Right renal cortex interstitium (tissue), 3 donors: Measurements from ENCODE around the gene RHOD. TPM values are rescaled to one million over a fixed set of nuclear protein-coding genes. Genes with fewer than 3 reads are reported as not detected.

Experiments used
- DNase-seq, 3 donors: peaks; one replicate each; pipeline ENCODE4 v3.0.0-alpha.2; 2013; ENCODE audit warnings: low read depth in 3 of 3, low spot score in 2 of 3
- polyA plus RNA-seq, 3 donors: library from polyadenylated mRNA; unstranded; fragments of 120-200 nt; gene quantifications; one replicate each; pipeline ENCODE4 v1.2.1, GENCODE V29; 2013; ENCODE audit not compliant: insufficient read length in 3 of 3

The RHOD gene, protein sequence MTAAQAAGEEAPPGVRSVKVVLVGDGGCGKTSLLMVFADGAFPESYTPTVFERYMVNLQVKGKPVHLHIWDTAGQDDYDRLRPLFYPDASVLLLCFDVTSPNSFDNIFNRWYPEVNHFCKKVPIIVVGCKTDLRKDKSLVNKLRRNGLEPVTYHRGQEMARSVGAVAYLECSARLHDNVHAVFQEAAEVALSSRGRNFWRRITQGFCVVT
- 1 to 10 TPM; 6.1 to 8.8 (median 6.2) TPM for polyA plus RNA-seq

DNA sequence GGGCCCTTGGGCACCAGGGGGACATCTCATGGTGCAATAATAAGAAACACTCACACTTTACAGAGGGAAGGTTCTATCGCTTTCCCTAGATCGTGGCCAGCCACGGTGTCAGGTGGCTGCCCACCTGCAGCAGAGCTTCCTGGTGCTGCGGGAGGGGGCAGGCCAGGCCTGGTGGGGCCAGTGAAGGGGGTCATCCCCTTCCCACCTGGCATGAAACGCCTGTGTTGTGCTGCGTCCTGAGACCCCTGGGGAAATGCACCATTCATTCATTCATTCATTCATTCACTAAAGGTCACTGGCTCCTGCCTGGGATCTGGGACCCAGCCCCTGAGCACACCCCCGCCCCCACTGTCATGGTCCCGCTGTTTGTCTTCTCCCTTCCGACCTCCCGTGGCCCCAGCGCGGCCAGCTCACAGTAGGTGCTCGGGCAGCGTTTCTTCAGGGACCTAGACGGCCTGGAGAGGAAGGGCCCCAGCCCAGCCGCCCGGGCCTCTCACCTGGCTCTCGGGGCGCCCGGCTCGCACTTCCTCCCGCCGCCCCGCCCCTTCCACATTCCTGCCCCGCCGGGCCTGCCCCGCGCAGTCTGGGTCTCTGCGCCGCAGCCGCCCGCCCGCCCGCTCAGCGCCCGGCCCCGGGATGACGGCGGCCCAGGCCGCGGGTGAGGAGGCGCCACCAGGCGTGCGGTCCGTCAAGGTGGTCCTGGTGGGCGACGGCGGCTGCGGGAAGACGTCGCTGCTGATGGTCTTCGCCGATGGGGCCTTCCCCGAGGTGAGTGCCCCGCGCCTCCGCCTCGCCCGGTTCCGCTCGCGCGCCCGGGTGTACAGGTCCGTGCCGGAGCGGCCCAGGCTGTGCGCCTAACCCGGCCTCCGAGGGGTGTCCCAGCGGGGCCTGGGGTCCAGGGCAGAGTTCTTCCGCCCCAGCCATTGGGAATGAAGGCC, at the start of gene RHOD:
TSS of gene RHOD (plus strand) at position 581 of the 938 bp plus-strand sequence. CDS start at position 637, 56 bp downstream.
- DNase-seq = no peak

DNA sequence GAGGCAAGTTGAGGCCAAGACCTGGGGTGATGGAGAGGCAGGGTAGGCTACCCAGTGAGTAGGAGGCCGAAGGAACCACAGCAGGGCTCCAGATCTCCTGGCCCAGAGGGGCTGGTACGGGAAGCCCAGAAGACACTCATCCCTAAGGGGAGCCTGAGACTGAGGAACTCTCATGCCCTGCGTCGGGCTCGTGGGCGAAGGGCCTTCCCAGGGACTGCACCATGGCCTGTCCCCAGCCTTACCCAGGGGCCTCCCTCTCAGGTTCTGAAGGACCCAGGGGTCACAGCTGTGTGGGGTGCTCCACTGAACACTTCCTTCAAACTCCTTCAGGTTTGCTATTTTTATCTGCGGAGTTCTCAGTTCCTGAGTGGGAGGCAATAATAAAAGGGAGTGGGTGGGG, 49.5 kb upstream of the RHOD start:
- no peak for DNase-seq

DNA sequence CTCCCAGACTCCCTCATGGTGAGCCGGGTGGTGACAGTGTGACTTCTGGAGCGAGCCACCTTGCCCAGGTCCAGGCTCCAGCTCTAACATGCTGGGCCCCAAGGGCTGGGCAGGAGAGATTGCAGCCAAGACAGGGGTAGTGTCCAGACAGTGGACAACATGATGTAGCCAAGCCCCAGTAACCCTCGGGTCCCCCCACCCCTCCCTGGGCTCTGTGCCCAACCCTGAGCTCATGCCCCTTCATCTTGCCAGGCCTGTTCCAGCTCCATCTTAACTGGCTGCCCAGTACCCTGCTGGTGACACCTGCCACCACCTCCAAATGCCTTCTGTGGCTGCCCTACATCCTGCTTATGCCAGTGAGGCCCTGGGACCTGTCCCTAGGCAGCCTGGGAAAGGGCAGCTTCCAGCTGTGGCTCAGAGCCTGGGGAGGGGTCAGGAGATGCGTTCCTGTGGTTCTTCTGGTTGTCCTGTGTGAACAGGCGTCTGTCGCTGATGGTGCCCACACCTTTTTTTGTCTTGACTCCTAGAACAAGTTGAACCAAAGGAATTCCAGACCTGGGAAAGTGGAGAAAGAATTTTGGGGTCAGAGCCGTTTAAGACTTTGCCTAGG, 46.2 kb upstream of the RHOD start:
- no peak for DNase-seq

DNA sequence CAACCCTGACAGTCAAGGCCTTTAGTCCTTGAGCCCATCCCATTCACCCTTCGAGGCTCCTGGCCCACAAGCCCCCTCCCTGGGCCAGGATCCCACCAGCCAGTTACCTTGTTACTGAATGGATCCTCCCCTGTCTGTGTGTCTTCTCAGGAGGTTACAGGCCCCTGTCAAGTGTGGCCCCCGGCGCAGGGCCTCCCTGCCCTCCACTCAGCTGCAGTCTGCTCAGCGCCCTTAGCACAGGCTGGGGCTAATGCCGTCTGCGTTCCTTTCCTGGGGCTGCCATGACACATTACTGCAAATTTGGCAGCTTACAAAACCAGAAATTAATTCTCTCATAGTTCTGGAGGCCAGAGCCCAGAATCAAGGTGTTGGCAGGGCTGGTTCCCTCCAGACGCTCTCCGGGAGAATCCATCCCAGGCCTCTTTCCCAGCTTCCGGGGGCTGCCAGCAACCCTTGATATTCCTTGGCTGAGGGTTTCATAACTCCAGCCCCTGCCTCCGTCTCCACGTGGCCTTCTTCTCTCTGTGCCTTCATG, 43.1 kb upstream of the RHOD start:
- no peak for DNase-seq

DNA sequence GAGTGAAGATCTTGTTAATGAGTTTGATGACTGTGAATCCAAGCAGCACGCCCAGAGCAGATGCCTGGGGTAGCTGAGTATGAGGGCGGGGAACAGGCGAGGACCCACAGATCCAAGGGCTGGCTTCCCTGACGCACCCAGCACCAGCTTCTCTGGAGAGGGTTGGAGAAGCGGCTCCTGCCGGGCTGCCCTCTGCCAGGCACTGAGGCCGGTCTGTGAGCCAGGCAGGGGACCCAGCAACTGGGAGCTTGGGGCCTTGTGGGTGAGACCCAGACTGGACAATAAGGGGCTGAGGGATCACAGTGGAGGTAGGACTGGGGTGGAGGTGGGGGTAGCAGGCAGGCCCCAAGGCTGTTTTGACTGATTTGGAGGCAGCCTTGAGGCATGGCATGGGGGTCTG, 42.3 kb upstream of the RHOD start:
- no peak for DNase-seq

DNA sequence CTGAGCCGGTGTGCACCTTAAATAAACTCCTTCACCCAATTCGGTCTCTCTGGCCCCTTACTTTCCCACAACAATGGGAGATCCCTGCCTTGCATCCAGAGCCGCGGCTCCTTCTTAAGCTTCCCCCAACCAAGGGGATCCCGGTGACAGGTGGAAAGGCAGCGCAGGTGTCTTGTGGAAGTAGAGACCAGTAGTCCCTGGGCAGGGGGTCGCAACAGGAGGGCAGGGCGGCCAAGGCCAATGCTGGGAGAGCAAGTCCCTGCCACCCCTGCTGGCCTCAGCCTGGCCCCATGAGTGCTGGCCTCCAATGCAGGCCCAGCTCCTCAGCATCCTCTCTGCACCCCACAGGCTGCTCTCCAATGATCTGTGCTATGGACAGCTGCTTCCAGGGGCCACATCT, 41.6 kb upstream of the RHOD start:
- no peak for DNase-seq

DNA sequence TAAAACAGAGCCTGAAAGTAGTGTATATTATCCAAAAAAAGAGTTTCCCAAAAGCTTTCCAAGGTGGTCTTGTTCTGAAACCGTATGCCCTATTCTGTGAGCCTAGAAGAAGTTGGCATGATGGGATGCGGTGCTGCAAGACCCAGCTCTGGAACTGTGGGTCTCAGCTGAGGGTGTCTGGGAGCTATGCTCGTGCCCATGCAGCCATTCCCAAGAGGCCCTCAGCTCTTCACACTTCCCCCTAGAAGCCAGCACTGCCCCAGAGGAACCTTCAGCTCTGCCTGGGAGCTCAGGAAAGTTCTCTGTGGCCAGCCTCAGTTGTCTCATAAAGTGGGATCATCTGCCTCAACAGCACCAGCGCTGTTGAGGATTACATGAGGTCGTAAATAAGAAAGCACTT, 40.1 kb upstream of the RHOD start:
- no peak for DNase-seq

DNA sequence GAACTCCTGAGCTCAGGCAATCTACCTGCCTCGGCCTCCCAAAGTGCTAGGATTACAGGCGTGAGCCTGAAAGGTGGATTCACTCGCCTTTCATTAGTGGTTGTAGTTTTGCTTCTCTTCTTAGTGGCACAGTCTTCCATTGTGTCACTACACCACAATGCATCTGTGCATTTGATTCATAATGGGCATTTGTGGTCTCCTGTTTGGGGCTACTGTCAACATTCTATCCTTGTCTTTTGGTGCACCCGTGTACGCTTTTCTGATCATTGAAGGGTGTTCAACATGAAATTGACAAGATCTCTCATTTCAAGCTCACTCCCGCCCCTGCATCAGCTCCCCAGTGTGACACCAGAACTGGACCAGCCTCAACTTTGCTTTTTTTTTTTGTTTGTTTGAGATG, 35.7 kb upstream of the RHOD start:
- DNase-seq = no peak

DNA sequence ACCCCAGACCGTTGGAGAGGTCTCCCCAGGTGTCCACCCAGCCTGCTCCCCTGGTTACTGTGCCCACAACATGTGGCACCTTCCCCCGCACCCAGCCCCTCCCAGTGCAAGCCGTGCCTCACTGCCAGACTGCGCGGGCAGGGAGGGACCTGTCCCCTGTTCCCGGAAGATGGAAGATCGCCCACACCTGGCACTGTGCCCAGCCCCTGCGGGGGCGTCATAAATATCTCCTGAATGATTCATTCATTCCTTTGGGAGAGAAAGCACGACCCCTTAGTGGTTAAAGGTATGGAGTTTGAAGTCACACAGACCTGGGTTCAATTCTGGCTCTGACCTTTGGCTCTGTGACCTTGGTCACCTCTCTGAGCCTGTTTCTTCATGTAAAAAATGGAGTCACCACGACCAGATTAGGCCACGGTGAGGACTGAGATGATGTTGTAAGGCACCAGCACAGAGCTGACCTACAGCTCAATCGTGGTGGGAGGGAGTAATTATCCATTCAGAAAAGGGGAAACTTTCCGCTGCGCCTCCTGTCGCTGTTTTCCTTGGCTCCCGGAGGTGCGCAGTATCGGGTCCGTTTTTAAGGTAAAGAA, 34.2 kb upstream of the RHOD start:
- DNase-seq = no peak

DNA sequence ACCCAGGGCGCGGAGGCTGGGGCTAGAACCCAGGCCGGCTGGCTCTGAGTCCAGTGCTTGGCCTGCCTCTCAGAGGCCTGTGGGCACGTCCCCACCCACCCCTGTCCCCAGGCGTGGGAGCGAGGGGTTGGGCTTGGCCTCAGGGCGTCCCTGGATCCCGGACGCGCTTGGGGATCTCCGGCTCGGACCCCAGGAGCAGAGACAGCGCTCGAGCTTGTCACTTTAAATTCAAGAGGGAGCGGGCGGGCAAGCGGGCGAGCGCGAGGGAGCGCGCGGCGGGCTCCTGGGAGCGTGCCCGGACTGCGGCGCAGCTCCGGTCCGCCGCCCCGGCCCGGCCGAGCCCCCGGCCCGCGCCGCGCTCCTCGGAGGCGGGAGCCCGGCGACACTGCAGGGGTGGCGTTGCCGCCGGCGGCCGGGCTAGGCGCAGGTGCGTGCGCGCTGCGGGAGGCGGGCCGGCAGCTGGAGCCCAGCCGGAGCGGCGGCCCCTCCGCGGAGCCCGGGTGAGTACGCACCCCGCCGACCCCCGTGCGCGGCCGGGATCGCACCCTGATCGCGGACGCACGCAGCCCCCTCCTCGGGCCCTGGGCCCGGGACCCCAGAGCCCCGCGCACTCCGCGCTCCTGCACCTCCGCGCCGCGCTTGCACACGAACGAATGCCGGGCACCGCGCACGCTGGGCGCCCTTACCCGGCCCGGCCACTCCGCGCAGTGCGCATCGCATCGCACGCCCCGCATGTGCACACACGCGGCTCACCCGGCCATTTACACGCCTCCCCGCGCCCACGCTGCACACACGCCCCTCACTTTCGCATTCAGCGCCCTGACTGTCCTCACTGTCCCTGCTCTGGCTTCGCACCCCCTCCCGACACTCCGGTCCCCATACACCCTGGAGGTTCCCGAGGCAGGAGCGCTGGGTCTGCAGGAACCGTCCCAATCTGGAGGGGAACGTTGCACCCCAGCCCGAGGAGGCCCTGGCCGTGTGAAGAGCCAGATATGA, 33.4 kb upstream of the RHOD start, which contains the start of gene SYT12:
TSS of gene SYT12 (plus strand) at position 174 of the 996 bp plus-strand sequence. CDS start 7,011 bp downstream, outside the sequence.
- DNase-seq = no peak

DNA sequence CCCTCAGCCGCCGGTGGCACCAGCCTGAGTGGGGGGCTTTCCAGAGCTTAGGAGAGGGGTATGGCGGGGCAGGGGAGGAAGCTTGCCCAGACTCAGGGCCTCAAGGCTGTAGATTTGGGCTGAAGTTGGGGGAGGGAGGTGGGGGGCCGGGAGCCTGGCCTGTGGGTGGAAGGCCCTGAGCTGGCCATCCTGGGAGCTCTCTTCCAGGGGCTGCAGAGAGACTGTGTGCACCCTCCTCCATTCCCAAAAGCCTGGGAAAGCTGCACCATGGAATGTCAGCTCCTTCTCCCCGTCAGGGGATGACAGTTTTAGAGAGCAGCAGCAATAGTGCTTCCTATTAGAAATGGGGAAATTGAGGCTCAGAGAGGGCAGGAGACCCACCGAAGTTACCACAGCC, 32.7 kb upstream of the RHOD start:
- no peak for DNase-seq

DNA sequence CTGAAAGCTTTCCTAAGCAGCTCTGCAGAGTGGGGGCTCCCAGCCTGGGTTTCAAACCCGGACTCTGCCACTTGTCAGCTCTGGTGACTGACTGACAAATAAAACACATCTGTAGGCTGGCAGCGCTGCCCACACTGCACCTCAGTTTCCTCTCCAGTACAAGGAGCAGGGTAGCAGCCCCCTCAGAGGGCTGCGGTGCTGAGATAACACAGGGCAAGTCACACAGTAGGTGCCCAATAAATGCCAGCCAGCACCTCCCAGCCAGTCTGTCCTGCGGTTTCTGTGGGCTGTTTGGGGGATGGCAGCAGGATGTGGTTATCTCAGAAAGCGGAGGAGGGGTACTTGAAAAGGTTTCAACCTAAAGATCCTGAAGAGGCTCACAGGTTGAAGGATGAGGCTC, 32.2 kb upstream of the RHOD start:
- no peak for DNase-seq

DNA sequence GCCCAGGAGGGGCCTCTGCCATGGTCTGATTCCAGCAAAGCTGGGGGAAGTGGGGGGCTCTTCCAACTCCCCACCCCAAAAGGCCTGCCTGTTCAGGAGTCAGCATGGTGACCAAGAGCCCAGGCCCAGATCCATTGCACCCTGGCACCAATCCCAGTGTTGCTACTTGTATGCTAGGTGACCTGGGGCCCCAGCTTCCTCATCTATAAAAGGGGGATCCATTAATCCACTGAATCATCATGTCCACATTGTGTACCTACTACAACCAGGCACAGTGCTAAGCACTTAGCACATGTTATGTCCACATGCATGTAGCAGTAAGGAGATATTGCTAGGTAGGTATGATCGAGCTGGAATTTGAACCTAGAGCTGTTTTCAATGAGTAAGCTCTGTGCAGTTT, 31.7 kb upstream of the RHOD start:
- no peak for DNase-seq

DNA sequence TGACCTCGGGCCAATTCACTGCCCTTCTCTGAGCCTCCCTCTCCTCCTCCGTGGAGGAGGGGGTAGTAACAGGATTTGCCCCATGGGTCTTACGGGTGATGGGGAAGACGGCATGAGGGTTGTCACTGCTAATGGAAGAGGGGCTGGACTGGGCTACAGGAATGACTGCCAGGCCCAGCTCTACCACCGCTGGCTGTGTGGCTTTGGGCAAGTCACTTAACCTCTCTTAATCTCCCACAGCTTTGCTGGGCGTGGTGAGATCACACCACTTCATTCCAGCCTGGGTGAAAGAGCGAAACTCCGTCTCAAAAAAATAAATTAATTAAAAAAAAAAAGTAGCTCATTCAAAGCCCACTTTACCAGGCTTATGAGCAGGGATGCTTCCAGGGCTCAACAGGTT, 30.9 kb upstream of the RHOD start:
- no peak for DNase-seq

DNA sequence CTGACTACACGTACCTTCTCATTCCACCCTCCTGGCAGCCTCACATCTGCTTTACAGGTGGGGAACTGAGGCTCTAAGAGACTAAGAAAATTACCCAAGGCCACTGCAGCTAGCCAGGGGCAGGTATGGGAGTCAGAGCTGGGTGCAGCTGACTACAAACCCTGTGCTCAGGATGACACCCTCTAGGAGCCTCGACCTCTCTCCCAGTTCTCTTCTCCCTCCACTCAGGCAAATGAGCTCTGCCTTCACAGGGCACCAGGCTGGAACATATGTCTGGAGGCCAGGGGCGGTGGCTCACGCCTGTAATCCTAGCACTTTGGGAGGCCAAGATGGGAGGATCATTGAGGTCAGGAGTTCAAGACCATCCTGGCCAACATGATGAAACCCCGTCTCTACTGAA, 29.7 kb upstream of the RHOD start:
- DNase-seq = no peak

DNA sequence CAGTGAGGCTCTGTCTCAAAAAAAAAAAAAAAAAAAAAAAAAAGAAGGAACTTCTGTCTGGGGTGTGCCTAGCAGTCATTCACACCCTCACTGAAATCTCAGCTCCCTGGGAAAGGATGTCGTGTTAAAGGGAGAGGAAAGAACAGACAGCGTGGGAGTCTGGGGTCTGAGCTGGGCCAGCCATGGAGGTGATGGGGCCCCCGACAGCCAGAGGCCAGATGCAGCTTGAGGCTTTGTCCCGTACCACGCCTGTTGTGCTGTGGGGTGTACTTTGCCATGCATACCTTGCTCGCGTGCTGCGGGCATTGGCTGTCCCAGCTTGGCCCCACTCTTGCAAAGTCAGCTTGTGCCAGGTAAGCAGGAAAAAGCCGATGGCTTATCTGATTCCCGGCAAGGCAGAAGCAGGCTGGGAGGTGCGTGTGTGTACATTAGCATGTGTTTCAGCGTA, 29.1 kb upstream of the RHOD start:
- no peak for DNase-seq

DNA sequence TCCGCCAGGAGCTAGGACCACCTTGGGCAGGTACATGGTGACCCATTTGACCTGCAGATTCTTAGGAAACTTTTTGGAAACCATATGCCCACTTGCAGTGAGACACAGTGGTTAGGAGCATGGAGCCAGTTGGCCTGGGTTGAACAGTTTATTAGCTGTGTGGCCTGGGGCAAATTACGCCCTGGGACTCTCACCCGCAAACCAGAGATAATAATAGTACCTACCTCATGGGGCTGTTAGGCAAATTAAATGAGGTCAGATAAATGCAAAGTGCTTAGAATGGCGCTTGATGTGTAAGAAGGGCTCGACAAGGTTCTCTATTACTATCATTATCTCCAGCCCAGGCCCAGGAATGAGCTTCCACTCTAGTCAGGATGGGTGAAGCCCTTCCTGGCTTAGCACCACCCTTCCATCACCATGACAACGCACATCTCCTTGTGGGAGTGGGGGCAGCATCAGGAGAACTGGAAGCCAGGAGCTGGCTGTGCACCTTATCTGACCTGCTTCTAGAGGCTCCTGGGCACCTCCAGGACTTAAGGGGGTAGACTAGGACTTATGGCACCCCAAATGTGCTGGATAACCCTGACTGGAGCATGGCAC, 28.6 kb upstream of the RHOD start:
- DNase-seq = no peak

DNA sequence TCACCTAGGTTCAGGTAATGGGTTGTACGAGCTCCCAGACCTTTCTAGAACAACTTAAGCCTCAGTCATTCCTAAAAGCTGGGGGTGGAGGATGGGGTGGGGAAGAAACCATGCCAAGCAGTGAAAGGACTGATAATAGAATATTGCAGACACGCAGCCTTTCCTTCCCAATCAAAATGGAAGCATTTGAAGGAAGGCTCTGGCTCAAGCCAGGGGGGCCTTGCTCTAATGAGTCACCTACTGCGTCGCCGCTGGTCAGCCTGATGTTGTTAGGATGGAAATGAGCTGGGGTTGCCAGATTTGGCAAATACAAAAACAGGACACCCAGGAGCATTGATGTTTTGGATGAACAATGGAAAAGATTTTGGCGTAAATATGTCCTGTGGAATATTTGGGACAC, 27.5 kb upstream of the RHOD start:
- DNase-seq = no peak

DNA sequence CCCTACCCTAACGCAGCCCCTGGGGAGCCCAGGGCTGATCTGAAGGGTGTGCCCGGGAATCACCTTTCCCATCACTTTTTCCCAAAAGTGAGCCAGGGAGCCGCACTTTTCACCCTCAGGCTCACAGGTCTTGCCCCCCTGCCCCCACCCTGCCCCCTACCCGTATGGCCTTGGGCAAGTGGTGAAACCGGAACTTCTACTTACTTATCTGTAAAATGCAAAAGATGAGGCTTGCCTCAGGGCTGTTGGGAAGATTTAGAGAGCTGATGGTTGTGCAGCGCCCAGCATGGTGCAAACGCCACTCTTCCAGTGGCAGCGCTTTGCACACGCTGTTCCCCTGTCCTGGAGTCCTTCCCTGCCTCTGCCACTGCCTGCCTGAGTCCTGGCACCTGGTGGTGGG, 25.7 kb upstream of the RHOD start:
- no peak for DNase-seq
